HepG2 (cell line): ENCODE results near the gene GALR1. TPM values are rescaled to one million over a fixed set of nuclear protein-coding genes. Genes with fewer than 3 reads are reported as not detected.

Experiments used
- ATAC-seq: fragments of 200-7000 bp; cut with Tn5 transposase; 3 replicates; pipeline ENCODE4 v1.9.1; 2020; ENCODE audit warnings: mild to moderate bottlenecking, moderate library complexity
- BruUV-seq: library from RNA; stranded (reverse); fragments of 400-500 nt; replicated peaks from 2 replicates; lab custom pipeline; 2021; lab: Mats Ljungman, UMichigan
- CTCF ChIA-PET: fragments of 300-600 bp; formaldehyde crosslinking; extraction: SDS; loops from one replicate; lab custom pipeline; 2021; ENCODE audit warnings: low total read pairs, inconsistent platforms, low intra/inter-chr PET ratio; lab: Yijun Ruan, JAX
- POLR2A ChIA-PET: fragments of 350-600 bp; sonication (Branson Sonifier 250); formaldehyde crosslinking; loops from one replicate; lab custom pipeline; 2020; ENCODE audit warnings: antibody characterized with exemption, inconsistent platforms; lab: Yijun Ruan, JAX
- DNase-seq: peaks from one replicate; pipeline ENCODE4 v3.0.0-alpha.2; 2015; ENCODE audit warnings: low spot score
- FAIRE-seq: peaks from 3 replicates; lab custom pipeline; 2011; peaks lifted over from hg19 to GRCh38; lab: Jason Lieb, UNC
- H2AFZ ChIP-seq: one replicate; pipeline ENCODE4 v1.6.1; 2011; ENCODE audit warnings: low read length, inconsistent platforms
- H3K27ac ChIP-seq: fragments of 300-600 bp; 3 replicates; pipeline ENCODE4 v1.8.0; 2011; ENCODE audit warnings: mixed run types, mild to moderate bottlenecking, mixed read lengths, low read length, inconsistent platforms; ENCODE audit not compliant: insufficient read depth; ENCODE audit errors: extremely low read length
- H3K27me3 ChIP-seq, 2 experiments: fragments of 200-600 bp in 1 of 2; 2 replicates in 1 of 2; 3 replicates in 1 of 2; pipeline versions ENCODE4 v1.6.0 to v1.8.0; 2011; ENCODE audit warnings: low read length in 2 of 2, mild to moderate bottlenecking in 2 of 2, moderate library complexity in 2 of 2, inconsistent platforms in 1 of 2; ENCODE audit not compliant: insufficient read depth in 2 of 2, control insufficient read depth in 1 of 2
- H3K36me3 ChIP-seq, 2 experiments: fragments of 200-600 bp in 1 of 2; replicated peaks in 1 of 2; 2 replicates in 1 of 2; 3 replicates in 1 of 2; pipeline versions ENCODE4 v1.5.1 to v1.8.0; 2011; ENCODE audit warnings: low read length in 2 of 2, inconsistent platforms in 1 of 2; ENCODE audit not compliant: insufficient read depth in 2 of 2, control insufficient read depth in 1 of 2
- H3K4me1 ChIP-seq: 2 replicates; pipeline ENCODE4 v1.5.1; 2012; ENCODE audit warnings: low read length, inconsistent platforms; ENCODE audit not compliant: insufficient read depth
- H3K4me2 ChIP-seq: 2 replicates; pipeline ENCODE4 v1.6.0; 2011; ENCODE audit warnings: low read depth, low read length, inconsistent platforms
- H3K4me3 ChIP-seq, 3 experiments: fragments of 200-600 bp in 1 of 3; sonication (generic), shearing (Covaris generic) in 1 of 3; replicated peaks in 1 of 3; 2 replicates each; pipeline ENCODE4 v1.5.1; 2011 to 2016; ENCODE audit warnings: low read length in 3 of 3, inconsistent platforms in 2 of 3, low read depth in 2 of 3, mild to moderate bottlenecking in 2 of 3, control low read depth in 1 of 3, mixed read lengths in 1 of 3; ENCODE audit not compliant: insufficient read depth in 1 of 3
- H3K79me2 ChIP-seq: one replicate; pipeline ENCODE4 v1.6.1; 2011; ENCODE audit warnings: low read length, inconsistent platforms; ENCODE audit not compliant: insufficient read depth
- H3K9ac ChIP-seq: 2 replicates; pipeline ENCODE4 v1.6.0; 2011; ENCODE audit warnings: mild to moderate bottlenecking, low read depth, low read length, inconsistent platforms; ENCODE audit not compliant: insufficient read depth
- H3K9me3 ChIP-seq: 2 replicates; pipeline ENCODE4 v1.5.1; 2012; ENCODE audit warnings: mild to moderate bottlenecking, low read length
- H4K20me1 ChIP-seq: 2 replicates; pipeline ENCODE4 v1.6.0; 2011; ENCODE audit warnings: inconsistent platforms, mild to moderate bottlenecking, low read length, moderate library complexity; ENCODE audit not compliant: insufficient read depth
- CSRNP1 ChIP-seq: sonication (generic); formaldehyde crosslinking; IDR thresholded peaks from 2 replicates; pipeline ENCODE4 v1.8.1; 2023; ENCODE audit warnings: mild to moderate bottlenecking, missing genetic modification reagents
- FOXA3 ChIP-seq: IDR thresholded peaks from 2 replicates; pipeline ENCODE4 v1.6.1; 2016; ENCODE audit warnings: missing genetic modification reagents, missing compliant biosample characterization
- HMGXB4 ChIP-seq, 2 experiments: sonication (generic) in 1 of 2; formaldehyde crosslinking in 1 of 2; IDR thresholded peaks; 2 replicates each; pipeline versions ENCODE4 v1.4.0 to v1.6.1; 2018 to 2020; ENCODE audit warnings: missing genetic modification reagents in 2 of 2, borderline replicate concordance in 1 of 2, low read depth in 1 of 2, mild to moderate bottlenecking in 1 of 2, missing biosample characterization in 1 of 2
- IRX3 ChIP-seq: sonication (generic); formaldehyde crosslinking; IDR thresholded peaks from 2 replicates; pipeline ENCODE4 v1.8.1; 2023; ENCODE audit warnings: mild to moderate bottlenecking, low read depth, missing genetic modification reagents, borderline replicate concordance
- JARID2 ChIP-seq: sonication (generic); formaldehyde crosslinking; IDR thresholded peaks from 2 replicates; pipeline ENCODE4 v1.8.1; 2023; ENCODE audit warnings: missing genetic modification reagents, inconsistent platforms; ENCODE audit not compliant: insufficient replicate concordance
- KMT2B ChIP-seq: IDR thresholded peaks from 2 replicates; pipeline ENCODE4 v1.6.1; 2016; ENCODE audit warnings: missing genetic modification reagents, missing compliant biosample characterization
- MAFF ChIP-seq: IDR thresholded peaks from 2 replicates; pipeline ENCODE4 v1.6.1; 2011; ENCODE audit warnings: low read depth, low read length, improper control_type of control experiment
- PTBP1 ChIP-seq: fragments of 200-400 bp; formaldehyde crosslinking; IDR thresholded peaks from 2 replicates; pipeline ENCODE4 v1.6.1; 2018; ENCODE audit warnings: low read length, low read depth; ENCODE audit not compliant: poor library complexity, severe bottlenecking
- SRF ChIP-seq: IDR thresholded peaks from 2 replicates; pipeline ENCODE4 v1.6.1; 2011; ENCODE audit warnings: mild to moderate bottlenecking, low read depth, low read length, moderate library complexity
- TCF7L2 ChIP-seq: IDR thresholded peaks from 2 replicates; pipeline ENCODE4 v1.6.1; 2011; ENCODE audit warnings: mild to moderate bottlenecking, low read depth, low read length, moderate library complexity
- TIGD3 ChIP-seq: sonication (generic); formaldehyde crosslinking; IDR thresholded peaks from 2 replicates; pipeline ENCODE4 v1.5.1; 2020; ENCODE audit warnings: mild to moderate bottlenecking, missing genetic modification reagents, borderline replicate concordance
- TRIM22 ChIP-seq: fragments of 450-650 bp; IDR thresholded peaks from 2 replicates; pipeline ENCODE4 v1.6.1; 2017
- ZFP91 ChIP-seq: sonication (generic); formaldehyde crosslinking; IDR thresholded peaks from 2 replicates; pipeline ENCODE4 v1.9.0; 2022; ENCODE audit warnings: missing genetic modification reagents, mild to moderate bottlenecking, borderline replicate concordance
- ZFYVE20 ChIP-seq: sonication (generic); formaldehyde crosslinking; IDR thresholded peaks from 2 replicates; pipeline ENCODE4 v1.8.0; 2023; ENCODE audit warnings: low read depth, mild to moderate bottlenecking, moderate library complexity, missing genetic modification reagents, borderline replicate concordance
- ZSCAN25 ChIP-seq: sonication (generic); formaldehyde crosslinking; IDR thresholded peaks from 2 replicates; pipeline ENCODE4 v1.8.0; 2022; ENCODE audit warnings: mild to moderate bottlenecking, missing genetic modification reagents
- WGBS: methylation state at CpG from one replicate; pipeline ENCODE4 v1.1.6; 2017; ENCODE audit warnings: low lambda C conversion rate; 5-methylcytosine and 5-hydroxymethylcytosine counted together
- in situ Hi-C: cut with HindIII; loops from 2 replicates; pipeline ENCODE4 v1.10.0; 2017; ENCODE audit warnings: low pct_unique_long_range_greater_than_20kb; ENCODE audit not compliant: extremely low pct_ligation_motif_present
- intact Hi-C: fragments of 100-400 bp; cut with micrococcal nuclease; formaldehyde crosslinking; loops from one replicate; pipeline ENCODE4 v1.10.0; 2022; ENCODE audit not compliant: unreplicated experiment
- polyA plus RNA-seq, 8 experiments: library from polyadenylated mRNA; depleted of rRNA in 3 of 8; stranded (reverse) in 7 of 8; unstranded in 1 of 8; fragments of >200 nt; fragmentation: Illumina TruSeq in 4 of 8; extraction: Trizol in 4 of 8; gene quantifications; 2 replicates each; pipeline versions ENCODE4 v1.2.1 to v1.2.3, GENCODE V29; 2011 to 2016; ENCODE audit warnings: low read depth in 4 of 8, missing spikeins in 1 of 8, mixed read lengths in 1 of 8; ENCODE audit not compliant: insufficient read depth in 1 of 8
- total RNA-seq, 5 experiments: library from RNA; depleted of rRNA; stranded (reverse); fragments of >200 nt; fragmentation: Illumina TruSeq; extraction: Trizol; gene quantifications; 2 replicates each; pipeline ENCODE4 v1.2.3, GENCODE V29; 2016; ENCODE audit warnings: low read depth in 1 of 5

Gene GALR1
- total and polyA plus RNA-seq, 2 of the 13 experiments (the other 11 are each of a cell fraction or from before 2014, with no cell fraction given) = not detected

- no peak for TF ChIP-seq HMGXB4 (CRISPR knock-in tag; IDR thresholded peaks at IDR 0.05; ENCODE audit: borderline replicate concordance in 1 of 2, low read depth in 1 of 2)
- TF ChIP-seq FOXA3 (CRISPR knock-in tag) = no peak
- no peak for TF ChIP-seq TRIM22
- no peak for TF ChIP-seq SRF
- no peak for TF ChIP-seq MAFF
- no peak for TF ChIP-seq ZFYVE20 (CRISPR knock-in tag)
These were observed 45.8 kb upstream of the GALR1 start (continued) for GRCh38 chr18:77203851-77204250.

- Histone ChIP-seq H3K4me2 (no peak overlapping the region), H4K20me1 (no peaks in the 10 kb centered on the region), H3K27ac (no peak overlapping the region), H3K36me3 (no peaks in the 10 kb centered on the region), H3K79me2 (no peaks in the 10 kb centered on the region), H3K4me3 (no peak overlapping the region), H3K4me1 (no peaks in the 10 kb centered on the region), H3K9me3 (no peaks in the 10 kb centered on the region), H2AFZ (no peak overlapping the region), H3K27me3 (peaks cover 2 to 29% of the 10 kb centered on the region in 2 experiments; a peak in 4 of 5 replicates), H3K9ac (no peak overlapping the region)
- DNase-seq = no peak
- in situ Hi-C loops = loop anchor here (10.0 kb wide), 1 partner anchor 211 kb away; no protein-coding TSS in a partner anchor
- CTCF ChIA-PET = no interaction called here
- WGBS = 16% methylated on average over 6 of the region's 6 CpGs
- no TSS peak for BruUV-seq
- intact Hi-C loops = no loop called here
- no peak for ATAC-seq
- POLR2A ChIA-PET = no interaction called here
- FAIRE-seq = no peak
- TF ChIP-seq IRX3 (CRISPR knock-in tag) (no peak), TIGD3 (CRISPR knock-in tag) (no peak), ZFP91 (no peak), TCF7L2 (no peak), CSRNP1 (CRISPR knock-in tag) (no peak), ZSCAN25 (no peak), KMT2B (CRISPR knock-in tag) (no peak), JARID2 (no peak), PTBP1 (no peak)
These were observed 43.9 kb upstream of the GALR1 start for GRCh38 chr18:77205769-77206168.
